ENCODE data around the gene SORCS2.
"Not testable (repeated sequence)": the region's sequence is repeated elsewhere in the genome, so short reads cannot be mapped to it uniquely, and the experiment has no call there.

SORCS2 gene

GRCh38 chr4:7596918-7597606, 404.7 kb downstream of the SORCS2 start:
- DNase-seq = no peak
- Histone ChIP-seq H3K27me3 (replicated peaks) (peaks cover 2% of the 10 kb centered on the region), H3K36me3 (replicated peaks) (no peaks in the 10 kb centered on the region), H3K4me3 (ENCODE audit: low read depth, low read length) (no peak overlapping the region), H3K27ac (no peak overlapping the region)
- no peak for TF ChIP-seq CTCF (IDR thresholded peaks at IDR 0.05; ENCODE audit: low read depth, low read length, missing control alignments)
- in situ Hi-C loops (cut with HindIII; ENCODE audit: low pct_ligation_motif_present, low sequenced_read_pairs) = no loop called here

- TF ChIP-seq CTCF (IDR thresholded peaks at IDR 0.05; ENCODE audit: low read depth, low read length, missing control alignments) = no peak
- H3K36me3 ChIP-seq (replicated peaks) = no peaks in the 10 kb centered on the region
- DNase-seq = no peak
- H3K27me3 ChIP-seq (replicated peaks) = peaks cover 2% of the 10 kb centered on the region
- H3K4me3 ChIP-seq (ENCODE audit: low read depth, low read length) = no peak overlapping the region
- in situ Hi-C loops (cut with HindIII; ENCODE audit: low pct_ligation_motif_present, low sequenced_read_pairs) = no loop called here
- H3K27ac ChIP-seq = no peak overlapping the region
Measured at GRCh38 chr4:7598939-7599790, 406.8 kb downstream of the SORCS2 start.

- no peaks in the 10 kb centered on the region for H3K36me3 ChIP-seq (replicated peaks)
- in situ Hi-C loops (cut with HindIII; ENCODE audit: low pct_ligation_motif_present, low sequenced_read_pairs) = no loop called here
- TF ChIP-seq CTCF (IDR thresholded peaks at IDR 0.05; ENCODE audit: low read depth, low read length, missing control alignments) = no peak
- no peak overlapping the region for H3K4me3 ChIP-seq (ENCODE audit: low read depth, low read length)
- H3K27me3 ChIP-seq (replicated peaks) = peaks cover 2% of the 10 kb centered on the region
- no peak overlapping the region for H3K27ac ChIP-seq
- DNase-seq = no peak
Measured at GRCh38 chr4:7600247-7600646, 407.9 kb downstream of the SORCS2 start.

- H3K27me3 ChIP-seq (replicated peaks); H3K27ac ChIP-seq; H3K4me3 ChIP-seq (ENCODE audit: low read depth, low read length); in situ Hi-C loops (cut with HindIII; ENCODE audit: low pct_ligation_motif_present, low sequenced_read_pairs); DNase-seq; H3K36me3 ChIP-seq (replicated peaks): not testable (repeated sequence)
Measured at GRCh38 chr4:7602166-7602565, 409.8 kb downstream of the SORCS2 start.

- TF ChIP-seq CTCF (IDR thresholded peaks at IDR 0.05; ENCODE audit: low read depth, low read length, missing control alignments) = no peak
- in situ Hi-C loops (cut with HindIII; ENCODE audit: low pct_ligation_motif_present, low sequenced_read_pairs) = no loop called here
- Histone ChIP-seq H3K27ac (no peak overlapping the region), H3K36me3 (replicated peaks) (no peaks in the 10 kb centered on the region), H3K4me3 (ENCODE audit: low read depth, low read length) (no peak overlapping the region), H3K27me3 (replicated peaks) (no peaks in the 10 kb centered on the region)
- DNase-seq = no peak
Measured at GRCh38 chr4:7607156-7607910, 415.0 kb downstream of the SORCS2 start.

- in situ Hi-C loops (cut with HindIII; ENCODE audit: low pct_ligation_motif_present, low sequenced_read_pairs) = no loop called here
- DNase-seq = no peak
- Histone ChIP-seq H3K27ac (no peak overlapping the region), H3K36me3 (replicated peaks) (no peaks in the 10 kb centered on the region), H3K27me3 (replicated peaks) (no peaks in the 10 kb centered on the region), H3K4me3 (ENCODE audit: low read depth, low read length) (no peak overlapping the region)
- no peak for TF ChIP-seq CTCF (IDR thresholded peaks at IDR 0.05; ENCODE audit: low read depth, low read length, missing control alignments)
Measured at GRCh38 chr4:7608046-7608445, 415.7 kb downstream of the SORCS2 start.

All from brain microvascular endothelial cell (primary cell).